ENCODE results near the gene VPREB1.

DNA sequence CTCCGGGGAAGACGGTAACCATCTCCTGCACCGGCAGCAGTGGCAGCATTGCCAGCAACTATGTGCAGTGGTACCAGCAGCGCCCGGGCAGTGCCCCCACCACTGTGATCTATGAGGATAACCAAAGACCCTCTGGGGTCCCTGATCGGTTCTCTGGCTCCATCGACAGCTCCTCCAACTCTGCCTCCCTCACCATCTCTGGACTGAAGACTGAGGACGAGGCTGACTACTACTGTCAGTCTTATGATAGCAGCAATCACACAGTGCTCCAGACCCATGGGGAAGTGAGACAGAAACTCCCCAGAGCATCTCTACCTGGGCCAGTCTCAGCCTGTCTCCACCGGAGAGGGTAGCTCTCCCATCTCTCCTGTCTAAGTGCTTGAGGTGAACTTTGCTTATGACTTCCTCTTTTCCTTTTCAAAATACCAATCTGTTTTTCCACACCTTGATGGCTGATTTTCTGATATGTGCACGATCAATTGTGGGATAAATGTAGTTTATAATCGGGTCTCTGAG is 48.5 kb upstream of the VPREB1 start:
- TF ChIP-seq POLR2A (IDR thresholded peaks at IDR 0.05; ENCODE audit: extremely low read depth, insufficient read length), result no peak
- TF ChIP-seq, protein P1, sequence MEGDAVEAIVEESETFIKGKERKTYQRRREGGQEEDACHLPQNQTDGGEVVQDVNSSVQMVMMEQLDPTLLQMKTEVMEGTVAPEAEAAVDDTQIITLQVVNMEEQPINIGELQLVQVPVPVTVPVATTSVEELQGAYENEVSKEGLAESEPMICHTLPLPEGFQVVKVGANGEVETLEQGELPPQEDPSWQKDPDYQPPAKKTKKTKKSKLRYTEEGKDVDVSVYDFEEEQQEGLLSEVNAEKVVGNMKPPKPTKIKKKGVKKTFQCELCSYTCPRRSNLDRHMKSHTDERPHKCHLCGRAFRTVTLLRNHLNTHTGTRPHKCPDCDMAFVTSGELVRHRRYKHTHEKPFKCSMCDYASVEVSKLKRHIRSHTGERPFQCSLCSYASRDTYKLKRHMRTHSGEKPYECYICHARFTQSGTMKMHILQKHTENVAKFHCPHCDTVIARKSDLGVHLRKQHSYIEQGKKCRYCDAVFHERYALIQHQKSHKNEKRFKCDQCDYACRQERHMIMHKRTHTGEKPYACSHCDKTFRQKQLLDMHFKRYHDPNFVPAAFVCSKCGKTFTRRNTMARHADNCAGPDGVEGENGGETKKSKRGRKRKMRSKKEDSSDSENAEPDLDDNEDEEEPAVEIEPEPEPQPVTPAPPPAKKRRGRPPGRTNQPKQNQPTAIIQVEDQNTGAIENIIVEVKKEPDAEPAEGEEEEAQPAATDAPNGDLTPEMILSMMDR (IDR thresholded peaks at IDR 0.05; ENCODE audit: low read depth, low read length), result no peak

All from NB4 (cell line).